SK-N-SH (cell line): ENCODE results near the gene MAGI2. TPM values are rescaled to one million over a fixed set of nuclear protein-coding genes. Genes with fewer than 3 reads are reported as not detected.

Experiments used
- CTCF ChIA-PET: fragments of 300-600, 350-600 bp; formaldehyde crosslinking; extraction: SDS; loops from one replicate; lab custom pipeline; 2021; lab: Yijun Ruan, JAX
- POLR2A ChIA-PET: fragments of 350-600 bp; sonication (Branson Sonifier 250); formaldehyde crosslinking; extraction: SDS; loops from one replicate; lab custom pipeline; 2020; ENCODE audit warnings: antibody characterized with exemption, inconsistent platforms; lab: Yijun Ruan, JAX
- DNase-seq: peaks from one replicate; pipeline ENCODE4 v3.0.0; 2012
- H2AFZ ChIP-seq: fragments of 200-600 bp; sonication (generic); 2 replicates; pipeline ENCODE4 v1.8.1; 2016; ENCODE audit warnings: antibody characterized with exemption, mild to moderate bottlenecking, low read depth
- H3F3A ChIP-seq: fragments of 200-600 bp; sonication (generic); replicated peaks from 2 replicates; pipeline ENCODE3; 2016; ENCODE audit warnings: antibody characterized with exemption, mild to moderate bottlenecking; ENCODE audit not compliant: insufficient read depth
- H3K27ac ChIP-seq, 2 experiments: fragments of 200-500 bp in 1 of 2; fragments of 200-600 bp in 1 of 2; sonication (Bioruptor generic) in 1 of 2; sonication (generic), shearing (Covaris generic) in 1 of 2; 2 replicates each; pipeline versions ENCODE4 v1.5.1 to v1.6.1; 2014 to 2016; ENCODE audit warnings: low read depth in 2 of 2, inconsistent platforms in 1 of 2, low read length in 1 of 2, mild to moderate bottlenecking in 1 of 2, mixed read lengths in 1 of 2
- H3K27me3 ChIP-seq: fragments of 200-600 bp; sonication (generic), shearing (Covaris generic); 2 replicates; pipeline ENCODE4 v1.6.1; 2016; ENCODE audit warnings: mixed run types; ENCODE audit not compliant: insufficient read depth
- H3K36me3 ChIP-seq, 2 experiments: fragments of 200-500 bp in 1 of 2; fragments of 200-600 bp in 1 of 2; sonication (Bioruptor generic) in 1 of 2; sonication (generic) in 1 of 2; replicated peaks in 1 of 2; 2 replicates each; pipeline versions ENCODE3 to v1.5.1; 2014 to 2016; ENCODE audit warnings: low read length in 1 of 2, mild to moderate bottlenecking in 1 of 2; ENCODE audit not compliant: insufficient read depth in 2 of 2, control insufficient read depth in 1 of 2
- H3K4me1 ChIP-seq, 2 experiments: fragments of 200-500 bp in 1 of 2; fragments of 200-600 bp in 1 of 2; sonication (Bioruptor generic) in 1 of 2; sonication (generic), shearing (Covaris generic) in 1 of 2; 2 replicates each; pipeline versions ENCODE4 v1.5.1 to v1.6.1; 2014 to 2016; ENCODE audit warnings: low read depth in 1 of 2, low read length in 1 of 2, mixed run types in 1 of 2; ENCODE audit not compliant: insufficient read depth in 2 of 2, control insufficient read depth in 1 of 2
- H3K4me2 ChIP-seq: fragments of 200-600 bp; sonication (generic), shearing (Covaris generic); 2 replicates; pipeline ENCODE4 v1.6.1; 2017; ENCODE audit warnings: mixed run types
- H3K4me3 ChIP-seq, 2 experiments: fragments of 200-500 bp in 1 of 2; fragments of 200-600 bp in 1 of 2; sonication (Bioruptor generic) in 1 of 2; sonication (generic), shearing (Covaris generic) in 1 of 2; 2 replicates each; pipeline versions ENCODE4 v1.5.1 to v1.8.1; 2014 to 2016; ENCODE audit warnings: low read depth in 2 of 2, inconsistent platforms in 1 of 2, low read length in 1 of 2, mild to moderate bottlenecking in 1 of 2, mixed read lengths in 1 of 2, moderate library complexity in 1 of 2
- H3K79me2 ChIP-seq: fragments of 200-600 bp; sonication (generic); 2 replicates; pipeline ENCODE4 v1.8.1; 2017; ENCODE audit warnings: mild to moderate bottlenecking; ENCODE audit not compliant: insufficient read depth
- H3K9ac ChIP-seq: fragments of 200-600 bp; sonication (generic); 2 replicates; pipeline ENCODE4 v1.6.1; 2017; ENCODE audit warnings: mixed run types
- H3K9me2 ChIP-seq: fragments of 200-600 bp; sonication (generic); 2 replicates; pipeline ENCODE4 v1.6.1; 2017; ENCODE audit warnings: mixed run types
- H3K9me3 ChIP-seq: fragments of 200-600 bp; sonication (generic); 2 replicates; pipeline ENCODE4 v1.6.1; 2017; ENCODE audit warnings: mixed run types, mild to moderate bottlenecking, moderate library complexity
- H4K20me1 ChIP-seq: fragments of 200-600 bp; sonication (generic); 2 replicates; pipeline ENCODE4 v1.6.1; 2017; ENCODE audit warnings: mild to moderate bottlenecking, mixed run types; ENCODE audit not compliant: insufficient read depth
- CTCF ChIP-seq: fragments of 200-600 bp; sonication (generic); IDR thresholded peaks from 2 replicates; pipeline ENCODE4 v1.6.1; 2017; ENCODE audit warnings: antibody characterized with exemption, mild to moderate bottlenecking, moderate library complexity
- EP300 ChIP-seq, 2 experiments: IDR thresholded peaks; 2 replicates each; pipeline versions ENCODE4 v1.4.0 to v1.6.1; 2012; ENCODE audit warnings: borderline replicate concordance in 1 of 2, low read depth in 1 of 2, low read length in 1 of 2
- EZH2phosphoT487 ChIP-seq: fragments of 200-600 bp; sonication (generic); IDR thresholded peaks from 2 replicates; pipeline ENCODE4 v1.6.1; 2017; ENCODE audit warnings: low read depth, mixed run types, mild to moderate bottlenecking, antibody characterized with exemption, moderate library complexity, borderline replicate concordance
- FOXJ3 ChIP-seq: sonication (generic); formaldehyde crosslinking; IDR thresholded peaks from 2 replicates; pipeline ENCODE4 v1.5.1; 2020; ENCODE audit warnings: mild to moderate bottlenecking, missing genetic modification reagents
- MAX ChIP-seq: IDR thresholded peaks from 2 replicates; pipeline ENCODE4 v1.4.0; 2012; ENCODE audit warnings: low read depth
- MEF2A ChIP-seq: IDR thresholded peaks from 2 replicates; pipeline ENCODE4 v1.4.0; 2012; ENCODE audit warnings: low read depth, borderline replicate concordance
- RAD21 ChIP-seq: IDR thresholded peaks from 2 replicates; pipeline ENCODE4 v1.6.1; 2012; ENCODE audit warnings: mild to moderate bottlenecking, low read length
- RXRA ChIP-seq: IDR thresholded peaks from 2 replicates; pipeline ENCODE4 v1.4.0; 2012; ENCODE audit warnings: low read depth, mild to moderate bottlenecking, borderline replicate concordance
- SMC3 ChIP-seq: IDR thresholded peaks from 2 replicates; pipeline ENCODE4 v1.6.1; 2012; ENCODE audit warnings: low read depth, low read length, improper control_type of control experiment
- TCF12 ChIP-seq: IDR thresholded peaks from 2 replicates; pipeline ENCODE4 v1.4.0; 2012
- USF2 ChIP-seq: fragments of 150-350 bp; IDR thresholded peaks from 2 replicates; pipeline ENCODE4 v1.6.1; 2017; ENCODE audit warnings: antibody characterized with exemption, low read length, low read depth, borderline replicate concordance
- WGBS: methylation state at CpG from one replicate; pipeline ENCODE4 v1.1.6; 2017; ENCODE audit warnings: low lambda C conversion rate; 5-methylcytosine and 5-hydroxymethylcytosine counted together
- polyA plus RNA-seq, 3 experiments: library from polyadenylated mRNA; depleted of rRNA; stranded (reverse); fragments of >200 nt; gene quantifications; 2 replicates each; pipeline ENCODE4 v1.2.3, GENCODE V29; 2012

Gene MAGI2
- polyA plus RNA-seq, 1 of the 3 experiments (the other 2 are of a cell fraction) = 1.1 TPM

- no peak overlapping the region for H3K4me2 ChIP-seq
- H3K4me1 ChIP-seq = peaks cover 0 to 4% of the 10 kb centered on the region in 2 experiments; a peak in 2 of 4 replicates
- H2AFZ ChIP-seq = no peak overlapping the region
- no peaks in the 10 kb centered on the region for H3K36me3 ChIP-seq
- H3K27me3 ChIP-seq = no peaks in the 10 kb centered on the region
- TF ChIP-seq FOXJ3 (CRISPR knock-in tag) (no peak), CTCF (peak; percentile 53), SMC3 (peak; percentile 21), EZH2phosphoT487 (no peak), RAD21 (peak; percentile 41)
- H3K4me3 ChIP-seq = no peak overlapping the region
- no peak overlapping the region for H3K9ac ChIP-seq
- no peaks in the 10 kb centered on the region for H3K9me3 ChIP-seq
- no peaks in the 10 kb centered on the region for H4K20me1 ChIP-seq
- H3F3A ChIP-seq = no peaks in the 10 kb centered on the region
- CTCF ChIA-PET = interaction anchor here (1.0 to 1.2 kb wide), 2 partner anchors 10 to 13 kb away, joined by 4 to 5 read pairs; no protein-coding TSS in a partner anchor
- no peaks in the 10 kb centered on the region for H3K79me2 ChIP-seq
- DNase-seq = no peak
- WGBS = 80% methylated on average over 5 of the region's 5 CpGs
- H3K9me2 ChIP-seq = no peaks in the 10 kb centered on the region
- POLR2A ChIA-PET = no interaction called here
- H3K27ac ChIP-seq = no peak overlapping the region
Observed at GRCh38 chr7:78607099-78607498, 846.4 kb downstream of the MAGI2 start.

- Histone ChIP-seq H3K79me2 (no peaks in the 10 kb centered on the region), H3K9ac (no peak overlapping the region), H3K9me3 (no peaks in the 10 kb centered on the region)
- WGBS = 78% methylated on average over 1 of the region's 1 CpG
- CTCF ChIA-PET = no interaction called here
- TF ChIP-seq EP300 (IDR thresholded peaks at IDR 0.05; ENCODE audit: borderline replicate concordance in 1 of 2, low read depth in 1 of 2, low read length in 1 of 2) (no peak), MEF2A (peak; percentile 38; the same call in 1 of the 2 replicates), RXRA (no peak), USF2 (no peak), MAX (no peak), TCF12 (no peak)
- TF ChIP-seq, all 33 proteins: peak for 1
- Histone ChIP-seq H3K4me3 (no peak overlapping the region), H3K27me3 (no peaks in the 10 kb centered on the region), H3K4me2 (no peak overlapping the region), H2AFZ (no peak overlapping the region), H3K27ac (no peak overlapping the region), H4K20me1 (no peaks in the 10 kb centered on the region), H3K9me2 (no peaks in the 10 kb centered on the region), H3K36me3 (no peaks in the 10 kb centered on the region), H3K4me1 (peaks cover 0 to 4% of the 10 kb centered on the region in 2 experiments; a peak in 2 of 4 replicates), H3F3A (no peaks in the 10 kb centered on the region)
- POLR2A ChIA-PET = no interaction called here
- no peak for DNase-seq
Observed at GRCh38 chr7:78605119-78605518, 848.3 kb downstream of the MAGI2 start.
